H1 (cell line): Measurements from ENCODE around the gene MAP7. TPM values are rescaled to one million over a fixed set of nuclear protein-coding genes. Genes with fewer than 3 reads are reported as not detected.
A peak's percentile ranks its signal among the peaks of the same experiment; 100 is the strongest.

Experiments used
- CTCF ChIA-PET: fragments of 300-600 bp; sonication (Branson Sonifier 250); formaldehyde crosslinking; loops from one replicate; lab custom pipeline; 2021; ENCODE audit not compliant: partially characterized antibody; lab: Charles Lee
- POLR2A ChIA-PET: fragments of 300-600 bp; sonication (Branson Sonifier 250); formaldehyde crosslinking; loops from one replicate; lab custom pipeline; 2021; ENCODE audit warnings: inconsistent platforms; ENCODE audit not compliant: partially characterized antibody; lab: Charles Lee
- DNase-seq, 2 experiments: peaks; one replicate each; pipeline versions ENCODE4 v3.0.0 to v3.0.0-alpha.2; 2010 to 2022; ENCODE audit warnings: low spot score in 2 of 2, low read depth in 1 of 2, mixed read lengths in 1 of 2
- FAIRE-seq: peaks from 2 replicates; lab custom pipeline; 2011; peaks lifted over from hg19 to GRCh38; lab: Jason Lieb, UNC
- H2AFZ ChIP-seq: 2 replicates; pipeline ENCODE4 v1.8.1; 2012; ENCODE audit warnings: low read length, inconsistent platforms
- H2AK5ac ChIP-seq: 2 replicates; pipeline ENCODE4 v1.6.1; 2013; ENCODE audit warnings: low read depth, low read length
- H2BK120ac ChIP-seq: replicated peaks from 2 replicates; pipeline ENCODE3; 2013; ENCODE audit warnings: low read depth, low read length, inconsistent platforms
- H2BK12ac ChIP-seq: 2 replicates; pipeline ENCODE4 v1.6.1; 2013; ENCODE audit warnings: low read depth, low read length
- H2BK15ac ChIP-seq: 2 replicates; pipeline ENCODE4 v1.6.1; 2013; ENCODE audit warnings: low read length
- H2BK20ac ChIP-seq: 2 replicates; pipeline ENCODE4 v1.6.1; 2013; ENCODE audit warnings: low read length
- H2BK5ac ChIP-seq: 2 replicates; pipeline ENCODE4 v1.6.1; 2013; ENCODE audit warnings: low read depth, low read length
- H3K14ac ChIP-seq: 2 replicates; pipeline ENCODE4 v1.6.1; 2013; ENCODE audit warnings: inconsistent platforms; ENCODE audit not compliant: insufficient read length
- H3K18ac ChIP-seq: 2 replicates; pipeline ENCODE4 v1.6.1; 2013; ENCODE audit warnings: low read length; ENCODE audit errors: extremely low read depth
- H3K23ac ChIP-seq: 2 replicates; pipeline ENCODE4 v1.6.1; 2013; ENCODE audit warnings: inconsistent platforms; ENCODE audit not compliant: insufficient read length
- H3K23me2 ChIP-seq: 2 replicates; pipeline ENCODE4 v1.6.1; 2013; ENCODE audit warnings: low read depth, low read length
- H3K27ac ChIP-seq: 2 replicates; pipeline ENCODE4 v1.6.1; 2011; ENCODE audit warnings: low read depth, low read length, inconsistent platforms
- H3K27me3 ChIP-seq, 4 experiments: replicated peaks in 1 of 4; 1 replicate in 1 of 4; 2 replicates in 3 of 4; pipeline versions ENCODE4 v1.6.1 to v1.8.1; 2011 to 2013; ENCODE audit warnings: low read length in 3 of 4, mild to moderate bottlenecking in 3 of 4, inconsistent platforms in 2 of 4, mixed read lengths in 2 of 4, moderate library complexity in 1 of 4; ENCODE audit not compliant: control insufficient read depth in 3 of 4, insufficient read depth in 3 of 4; ENCODE audit errors: extremely low read depth in 1 of 4
- H3K36me3 ChIP-seq, 4 experiments: 2 replicates each; pipeline versions ENCODE4 v1.6.1 to v1.8.1; 2011 to 2013; ENCODE audit warnings: mild to moderate bottlenecking in 4 of 4, low read length in 3 of 4, moderate library complexity in 2 of 4, control low read depth in 1 of 4, inconsistent platforms in 1 of 4; ENCODE audit not compliant: insufficient read depth in 4 of 4, control insufficient read depth in 2 of 4
- H3K4ac ChIP-seq: replicated peaks from 2 replicates; pipeline ENCODE3; 2013; ENCODE audit warnings: low read length, low read depth, mixed read lengths, inconsistent platforms; ENCODE audit not compliant: insufficient read length
- H3K4me1 ChIP-seq, 4 experiments: replicated peaks in 1 of 4; 1 replicate in 1 of 4; 2 replicates in 3 of 4; pipeline versions ENCODE4 v1.6.1 to v1.8.1; 2011 to 2013; ENCODE audit warnings: low read length in 3 of 4, inconsistent platforms in 2 of 4, mixed read lengths in 1 of 4; ENCODE audit not compliant: insufficient read depth in 4 of 4, control insufficient read depth in 3 of 4
- H3K4me2 ChIP-seq, 2 experiments: 2 replicates each; pipeline versions ENCODE4 v1.6.1 to v1.8.1; 2011 to 2013; ENCODE audit warnings: low read depth in 2 of 2, low read length in 2 of 2, control low read depth in 1 of 2, inconsistent platforms in 1 of 2, mild to moderate bottlenecking in 1 of 2; ENCODE audit not compliant: insufficient read depth in 1 of 2
- H3K4me3 ChIP-seq, 4 experiments: fragments of 200-600, 300-600 bp in 1 of 4; sonication (generic), shearing (Covaris generic), sonication (Bioruptor Twin) in 1 of 4; 2 replicates each; pipeline versions ENCODE4 v1.5.1 to v1.8.1; 2011 to 2016; ENCODE audit warnings: low read length in 4 of 4, low read depth in 3 of 4, control low read depth in 2 of 4, inconsistent platforms in 2 of 4, mild to moderate bottlenecking in 2 of 4, mixed read lengths in 1 of 4, moderate library complexity in 1 of 4; ENCODE audit not compliant: insufficient read depth in 2 of 4; ENCODE audit errors: extremely low read depth in 1 of 4
- H3K56ac ChIP-seq: replicated peaks from 2 replicates; pipeline ENCODE3; 2013; ENCODE audit warnings: low read depth, mild to moderate bottlenecking, mixed read lengths, low read length, inconsistent platforms; ENCODE audit not compliant: insufficient read length
- H3K79me1 ChIP-seq: 2 replicates; pipeline ENCODE4 v1.6.1; 2013; ENCODE audit warnings: low read depth, low read length, control low read depth
- H3K79me2 ChIP-seq, 2 experiments: 2 replicates each; pipeline versions ENCODE4 v1.6.1 to v1.8.1; 2012 to 2013; ENCODE audit warnings: low read length in 2 of 2, mild to moderate bottlenecking in 2 of 2, inconsistent platforms in 1 of 2; ENCODE audit not compliant: insufficient read depth in 2 of 2, control insufficient read depth in 1 of 2
- H3K9ac ChIP-seq, 4 experiments: replicated peaks in 1 of 4; 1 replicate in 1 of 4; 2 replicates in 3 of 4; pipeline versions ENCODE4 v1.6.1 to v1.8.1; 2011 to 2013; ENCODE audit warnings: low read depth in 3 of 4, low read length in 3 of 4, control low read depth in 2 of 4, mild to moderate bottlenecking in 2 of 4, moderate library complexity in 2 of 4, inconsistent platforms in 1 of 4; ENCODE audit errors: extremely low read depth in 1 of 4
- H3K9me3 ChIP-seq, 2 experiments: 2 replicates each; pipeline versions ENCODE4 v1.6.1 to v1.8.1; 2012 to 2013; ENCODE audit warnings: mild to moderate bottlenecking in 2 of 2, moderate library complexity in 2 of 2, control low read depth in 1 of 2, inconsistent platforms in 1 of 2, low read depth in 1 of 2, low read length in 1 of 2, mixed read lengths in 1 of 2; ENCODE audit not compliant: insufficient read depth in 2 of 2
- H4K20me1 ChIP-seq, 2 experiments: replicated peaks in 1 of 2; 2 replicates each; pipeline versions ENCODE3 to v1.8.1; 2011 to 2013; ENCODE audit warnings: inconsistent platforms in 2 of 2, low read length in 2 of 2, mild to moderate bottlenecking in 1 of 2; ENCODE audit not compliant: insufficient read depth in 2 of 2, control insufficient read depth in 1 of 2
- H4K5ac ChIP-seq: 2 replicates; pipeline ENCODE4 v1.6.1; 2013; ENCODE audit warnings: low read length, low read depth, mixed read lengths, inconsistent platforms; ENCODE audit not compliant: insufficient read length
- H4K8ac ChIP-seq: 2 replicates; pipeline ENCODE4 v1.8.0; 2013; ENCODE audit warnings: mild to moderate bottlenecking, moderate library complexity, low read length, inconsistent platforms; ENCODE audit not compliant: insufficient read depth; ENCODE audit errors: extremely low read depth
- H4K91ac ChIP-seq: replicated peaks from 2 replicates; pipeline ENCODE3; 2013; ENCODE audit warnings: low read length, mixed read lengths, inconsistent platforms; ENCODE audit not compliant: insufficient read length
- CHD1 ChIP-seq: IDR thresholded peaks from 2 replicates; pipeline ENCODE4 v1.6.1; 2012; ENCODE audit warnings: low read depth, low read length, improper control_type of control experiment
- JUN ChIP-seq: IDR thresholded peaks from 2 replicates; pipeline ENCODE4 v1.6.1; 2011; ENCODE audit warnings: low read depth, mild to moderate bottlenecking, improper control_type of control experiment, low read length
- RAD21 ChIP-seq, 2 experiments: IDR thresholded peaks in 1 of 2; conservative IDR thresholded peaks in 1 of 2; 2 replicates each; pipeline ENCODE4 v1.6.1; 2011; ENCODE audit warnings: low read depth in 2 of 2, low read length in 2 of 2, improper control_type of control experiment in 1 of 2, inconsistent platforms in 1 of 2, mild to moderate bottlenecking in 1 of 2, moderate library complexity in 1 of 2
- WGBS, 2 experiments: shearing (Covaris generic) in 1 of 2; methylation state at CpG; one replicate each; pipeline versions ENCODE4 v1.1.6 to v1.1.7; 2013 to 2015; ENCODE audit warnings: low lambda C conversion rate in 2 of 2, mixed read lengths in 2 of 2, inconsistent platforms in 1 of 2, low coverage in 1 of 2, missing lambda C conversion rate in 1 of 2; ENCODE audit not compliant: insufficient replicate concordance in 2 of 2, insufficient coverage in 1 of 2, insufficient read length in 1 of 2; ENCODE audit errors: extremely low coverage in 1 of 2, missing lambda C conversion rate in 1 of 2; 5-methylcytosine and 5-hydroxymethylcytosine counted together
- polyA plus RNA-seq, 7 experiments: library from polyadenylated mRNA; depleted of rRNA in 3 of 7; stranded (reverse) in 5 of 7; unstranded in 2 of 7; fragments of >200 nt in 5 of 7; fragments of 200-250 nt in 2 of 7; gene quantifications; 1 replicate in 5 of 7; 2 replicates in 1 of 7; 4 replicates in 1 of 7; pipeline versions ENCODE4 v1.2.1 to v1.2.3, GENCODE V29; 2011 to 2013; ENCODE audit warnings: missing spikeins in 2 of 7, mixed read lengths in 2 of 7
- total RNA-seq: library from RNA; stranded (reverse); fragmentation: NEBNext Ultra II Directional; extraction: Animal tissue kit (Norgen Biotek cat#: 25700); gene quantifications from 2 replicates; pipeline ENCODE4 v1.2.1, GENCODE V29; 2021
- TF ChIP-seq, protein P1 (sequence below), 3 experiments: IDR thresholded peaks; 1 replicate in 2 of 3; 2 replicates in 1 of 3; pipeline versions ENCODE4 v1.5.1 to v1.6.1; 2011; ENCODE audit warnings: low read length in 3 of 3, mild to moderate bottlenecking in 3 of 3, inconsistent platforms in 2 of 3, low read depth in 1 of 3, moderate library complexity in 1 of 3; ENCODE audit not compliant: insufficient read depth in 1 of 3; ENCODE audit errors: control extremely low read depth in 1 of 3

MAP7 gene
- total and polyA plus RNA-seq, 2 of the 8 experiments (the other 6 are each of a cell fraction or from before 2014, with no cell fraction given): 13.5 to 66.9 TPM

DNA sequence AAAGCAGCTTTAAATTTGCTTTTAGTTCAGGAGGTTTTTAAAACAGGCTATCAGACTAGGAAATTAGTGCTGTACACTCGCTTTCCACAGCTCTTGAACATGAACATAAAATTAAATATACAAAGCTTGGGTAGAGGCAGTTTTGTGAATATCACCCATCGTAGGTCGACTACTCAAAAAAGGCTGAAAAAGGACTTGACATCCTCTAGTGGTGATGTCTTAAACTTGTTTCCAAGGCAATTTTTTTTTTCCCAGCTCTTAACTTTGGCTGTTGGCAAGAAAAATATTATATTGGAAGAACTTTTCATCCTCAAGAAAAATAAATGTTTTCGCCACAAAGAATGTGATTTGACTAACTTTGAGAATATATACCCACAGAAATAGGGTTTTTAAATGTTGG is 2.9 kb downstream of the MAP7 start:
- H4K5ac ChIP-seq: no peak overlapping the region
- no peak overlapping the region for H2BK12ac ChIP-seq
- H3K79me2 ChIP-seq: peaks cover 8 to 71% of the 10 kb centered on the region in 2 experiments; a peak in 3 of 4 replicates
- no peak overlapping the region for H2BK20ac ChIP-seq
- H4K20me1 ChIP-seq: peaks cover 4 to 6% of the 10 kb centered on the region in 2 experiments
- no peak overlapping the region for H3K27ac ChIP-seq
- H2BK5ac ChIP-seq: no peak overlapping the region
- H3K23ac ChIP-seq: no peak overlapping the region
- no peak overlapping the region for H3K56ac ChIP-seq
- H2BK15ac ChIP-seq: no peak overlapping the region
- H2AK5ac ChIP-seq: no peak overlapping the region
- no peak overlapping the region for H2BK120ac ChIP-seq
- FAIRE-seq (no peak), DNase-seq (no peak)
- no peak overlapping the region for H3K18ac ChIP-seq
- TF ChIP-seq CHD1 (no peak), JUN (no peak), RAD21 (IDR thresholded peaks at IDR 0.05 in 1 of 2, conservative IDR thresholded peaks at IDR 0.05 in 1 of 2; ENCODE audit: low read depth in 2 of 2, low read length in 2 of 2) (peak; percentile 83 to 85)
- TF ChIP-seq, protein P1, sequence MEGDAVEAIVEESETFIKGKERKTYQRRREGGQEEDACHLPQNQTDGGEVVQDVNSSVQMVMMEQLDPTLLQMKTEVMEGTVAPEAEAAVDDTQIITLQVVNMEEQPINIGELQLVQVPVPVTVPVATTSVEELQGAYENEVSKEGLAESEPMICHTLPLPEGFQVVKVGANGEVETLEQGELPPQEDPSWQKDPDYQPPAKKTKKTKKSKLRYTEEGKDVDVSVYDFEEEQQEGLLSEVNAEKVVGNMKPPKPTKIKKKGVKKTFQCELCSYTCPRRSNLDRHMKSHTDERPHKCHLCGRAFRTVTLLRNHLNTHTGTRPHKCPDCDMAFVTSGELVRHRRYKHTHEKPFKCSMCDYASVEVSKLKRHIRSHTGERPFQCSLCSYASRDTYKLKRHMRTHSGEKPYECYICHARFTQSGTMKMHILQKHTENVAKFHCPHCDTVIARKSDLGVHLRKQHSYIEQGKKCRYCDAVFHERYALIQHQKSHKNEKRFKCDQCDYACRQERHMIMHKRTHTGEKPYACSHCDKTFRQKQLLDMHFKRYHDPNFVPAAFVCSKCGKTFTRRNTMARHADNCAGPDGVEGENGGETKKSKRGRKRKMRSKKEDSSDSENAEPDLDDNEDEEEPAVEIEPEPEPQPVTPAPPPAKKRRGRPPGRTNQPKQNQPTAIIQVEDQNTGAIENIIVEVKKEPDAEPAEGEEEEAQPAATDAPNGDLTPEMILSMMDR (IDR thresholded peaks at IDR 0.05; ENCODE audit: control extremely low read depth in 1 of 3, insufficient read depth in 1 of 3, low read depth in 1 of 3, low read length in 3 of 3): peak in 2 of 3 experiments; percentile 55 to 67; a peak in 2 of 4 replicates
- no peaks in the 10 kb centered on the region for H3K9me3 ChIP-seq
- H3K4me3 ChIP-seq: no peak overlapping the region
- H3K9ac ChIP-seq: no peak overlapping the region
- H2AFZ ChIP-seq: no peak overlapping the region
- POLR2A ChIA-PET: interaction anchor here (0.7 to 1.4 kb wide), 4 partner anchors 12 to 258 kb away, joined by 3 to 11 read pairs (median 5); partner anchors contain the start of gene BCLAF1
- no peak overlapping the region for H3K4ac ChIP-seq
- H3K4me2 ChIP-seq: no peak overlapping the region
- no peaks in the 10 kb centered on the region; a peak in 1 of 8 replicates for H3K36me3 ChIP-seq
- no peak overlapping the region for H4K91ac ChIP-seq
- H3K4me1 ChIP-seq: peaks cover 2 to 18% (median 5%) of the 10 kb centered on the region in 4 experiments; a peak in 6 of 7 replicates
- peaks cover 13% of the 10 kb centered on the region for H3K23me2 ChIP-seq
- H3K27me3 ChIP-seq: peaks cover 0 to 10% (median 7%) of the 10 kb centered on the region in 4 experiments; a peak in 5 of 7 replicates
- 44% methylated on average over 4 of the region's 4 CpGs; no CpG with 5 or more reads in 1 of the 2 experiments for WGBS, 2 experiments
- H3K14ac ChIP-seq: no peak overlapping the region
- H4K8ac ChIP-seq: no peak overlapping the region
- CTCF ChIA-PET: interaction anchor here (0.6 to 1.9 kb wide), 32 partner anchors 8 to 321 kb away, joined by 3 to 15 read pairs (median 3); no protein-coding TSS in a partner anchor
- no peaks in the 10 kb centered on the region; the same call in 1 of the 2 replicates for H3K79me1 ChIP-seq
